ENCODE measurements around the gene VGLL4.

DNA sequence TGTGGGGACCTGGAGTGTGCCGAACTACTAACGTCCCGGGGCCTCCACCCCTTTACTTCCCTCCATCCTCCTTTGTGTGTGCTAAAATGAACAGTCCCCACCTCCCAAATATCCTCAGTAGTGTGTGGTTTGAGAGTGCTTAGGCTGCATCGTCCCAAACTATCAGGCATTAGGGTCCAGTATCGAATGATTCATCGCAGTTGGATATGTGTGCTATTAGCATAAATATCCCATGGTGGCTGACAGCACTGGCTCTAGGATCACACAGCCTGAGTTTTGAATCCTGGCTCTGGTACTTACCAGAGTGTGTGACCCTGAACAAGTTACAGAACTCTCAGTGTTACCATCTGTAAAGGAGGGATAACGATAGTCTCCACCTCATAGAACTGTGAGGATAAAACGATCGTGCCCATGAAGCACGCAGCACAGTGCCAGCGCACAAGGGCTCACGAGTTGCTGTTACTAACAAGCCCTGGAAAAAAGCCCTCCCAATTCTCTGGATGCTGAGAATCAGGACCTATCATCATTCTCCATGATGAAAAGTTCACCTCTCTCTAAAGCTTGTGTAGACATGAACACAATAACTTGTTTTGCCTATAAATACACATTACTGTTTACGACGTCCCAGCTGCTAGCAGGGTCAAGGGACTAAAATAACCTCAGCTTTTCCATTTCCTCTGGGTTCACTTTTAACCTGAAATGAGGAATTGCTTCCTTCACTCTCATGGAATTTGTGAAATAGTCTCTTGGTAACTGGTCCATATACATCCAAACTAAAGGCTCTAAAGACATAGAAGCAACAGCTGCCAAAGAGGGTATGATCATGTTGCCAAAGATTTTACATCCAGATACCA lies 51.0 kb downstream of the VGLL4 start:
- TF ChIP-seq, protein P1, sequence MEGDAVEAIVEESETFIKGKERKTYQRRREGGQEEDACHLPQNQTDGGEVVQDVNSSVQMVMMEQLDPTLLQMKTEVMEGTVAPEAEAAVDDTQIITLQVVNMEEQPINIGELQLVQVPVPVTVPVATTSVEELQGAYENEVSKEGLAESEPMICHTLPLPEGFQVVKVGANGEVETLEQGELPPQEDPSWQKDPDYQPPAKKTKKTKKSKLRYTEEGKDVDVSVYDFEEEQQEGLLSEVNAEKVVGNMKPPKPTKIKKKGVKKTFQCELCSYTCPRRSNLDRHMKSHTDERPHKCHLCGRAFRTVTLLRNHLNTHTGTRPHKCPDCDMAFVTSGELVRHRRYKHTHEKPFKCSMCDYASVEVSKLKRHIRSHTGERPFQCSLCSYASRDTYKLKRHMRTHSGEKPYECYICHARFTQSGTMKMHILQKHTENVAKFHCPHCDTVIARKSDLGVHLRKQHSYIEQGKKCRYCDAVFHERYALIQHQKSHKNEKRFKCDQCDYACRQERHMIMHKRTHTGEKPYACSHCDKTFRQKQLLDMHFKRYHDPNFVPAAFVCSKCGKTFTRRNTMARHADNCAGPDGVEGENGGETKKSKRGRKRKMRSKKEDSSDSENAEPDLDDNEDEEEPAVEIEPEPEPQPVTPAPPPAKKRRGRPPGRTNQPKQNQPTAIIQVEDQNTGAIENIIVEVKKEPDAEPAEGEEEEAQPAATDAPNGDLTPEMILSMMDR (IDR thresholded peaks at IDR 0.05): no peak
- TF ChIP-seq POLR2A (IDR thresholded peaks at IDR 0.05) (no peak), POLR2AphosphoS5 (IDR thresholded peaks at IDR 0.05) (no peak), EP300 (IDR thresholded peaks at IDR 0.05) (no peak)
